Skin of body (tissue), 2 donors: ENCODE results near the gene OR8S1. TPM values are rescaled to one million over a fixed set of nuclear protein-coding genes. Genes with fewer than 3 reads are reported as not detected.
"Not testable (repeated sequence)": the region's sequence is repeated elsewhere in the genome, so short reads cannot be mapped to it uniquely, and the experiment has no call there.

ENCODE experiments used
- DNase-seq: peaks from one replicate; lab custom pipeline; 2025; lab: John Stamatoyannopoulos, UW
- total RNA-seq: library from RNA; depleted of rRNA; stranded (reverse); fragments of >200 nt; gene quantifications from one replicate; pipeline ENCODE4 v1.2.3, GENCODE V29; 2014

Gene OR8S1, protein sequence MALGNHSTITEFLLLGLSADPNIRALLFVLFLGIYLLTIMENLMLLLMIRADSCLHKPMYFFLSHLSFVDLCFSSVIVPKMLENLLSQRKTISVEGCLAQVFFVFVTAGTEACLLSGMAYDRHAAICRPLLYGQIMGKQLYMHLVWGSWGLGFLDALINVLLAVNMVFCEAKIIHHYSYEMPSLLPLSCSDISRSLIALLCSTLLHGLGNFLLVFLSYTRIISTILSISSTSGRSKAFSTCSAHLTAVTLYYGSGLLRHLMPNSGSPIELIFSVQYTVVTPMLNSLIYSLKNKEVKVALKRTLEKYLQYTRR
- not detected for total RNA-seq

DNA sequence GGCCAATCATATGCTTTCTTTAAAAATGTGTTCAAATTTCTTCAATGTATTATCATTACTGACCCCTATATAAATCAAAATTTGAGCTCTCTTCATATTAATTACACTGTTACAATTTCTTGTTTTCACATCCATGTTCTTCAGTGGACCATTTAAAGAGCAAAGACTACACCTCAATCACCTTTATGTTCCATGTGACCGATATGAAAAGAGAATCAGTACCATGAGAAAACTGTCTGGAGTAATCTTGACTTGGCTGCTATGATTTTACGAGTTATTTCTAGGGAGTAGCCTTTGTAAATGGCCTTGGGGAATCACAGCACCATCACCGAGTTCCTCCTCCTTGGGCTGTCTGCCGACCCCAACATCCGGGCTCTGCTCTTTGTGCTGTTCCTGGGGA, at the start of gene OR8S1:
Gene OR8S1 (plus strand): TSS at position 301 of the 400 bp plus-strand sequence. CDS start 0 bp downstream, at position 301.
- DNase-seq = no peak

DNA sequence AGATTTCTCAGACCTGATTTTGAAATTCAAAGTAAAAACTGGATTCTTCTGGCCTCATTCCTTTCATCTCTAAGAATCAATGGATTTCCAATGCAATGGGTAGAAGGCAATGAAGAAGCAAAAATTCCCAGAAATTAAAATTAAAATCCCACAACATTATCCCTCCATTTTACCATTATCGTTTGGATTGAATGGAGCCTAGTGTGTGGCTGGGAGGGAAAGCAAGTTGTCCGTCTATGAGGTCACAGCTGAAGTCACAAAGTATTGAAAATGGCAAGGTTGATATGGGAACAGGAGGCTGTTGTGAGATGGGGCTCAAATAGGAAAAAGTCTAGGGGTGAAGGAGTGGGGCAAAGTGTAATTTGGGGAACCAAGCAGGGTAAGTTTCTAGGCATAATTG, 43.2 kb upstream of the OR8S1 start, which contains the start of gene C12orf54:
Gene C12orf54 (plus strand): TSS at position 301 of the 400 bp plus-strand sequence. CDS start 799 bp downstream, outside the sequence.
- no peak for DNase-seq

DNA sequence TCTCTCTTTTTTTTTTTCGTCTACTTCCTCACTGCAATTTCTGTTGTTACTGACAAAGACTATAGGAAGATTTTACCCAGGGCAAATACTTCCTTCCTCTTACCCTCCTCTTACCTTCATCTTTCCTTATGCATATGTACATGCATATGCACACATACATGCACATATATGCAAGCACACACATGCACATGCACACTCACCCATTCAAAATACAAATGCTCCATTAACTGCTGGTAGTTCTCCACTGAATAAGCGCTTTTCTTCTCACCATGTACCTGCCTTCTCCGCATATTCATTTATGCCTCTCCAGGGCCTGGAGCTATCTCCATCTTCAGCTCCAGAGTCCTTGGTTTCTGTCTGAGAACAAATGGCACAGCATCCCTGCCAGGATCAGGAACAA, 42.5 kb upstream of the OR8S1 start:
- DNase-seq = no peak

DNA sequence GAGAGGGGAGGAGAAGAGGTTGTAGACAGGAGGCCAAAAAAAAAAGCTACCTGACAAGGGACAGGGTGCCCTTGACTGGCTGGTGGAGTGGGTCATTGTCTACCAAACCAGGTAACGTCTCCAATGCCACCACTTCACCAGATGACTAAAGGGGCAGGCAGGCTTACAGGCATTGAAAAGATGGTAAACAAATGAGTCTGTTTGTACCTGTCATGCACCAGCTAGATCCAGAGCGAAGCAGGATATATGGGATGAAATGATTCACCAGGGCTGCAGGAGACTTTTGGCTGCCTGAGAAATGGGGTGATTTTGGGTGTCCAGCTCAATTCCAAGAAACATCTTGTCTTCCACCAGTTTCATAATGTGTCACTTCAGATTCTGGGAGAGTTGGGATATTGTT, 39.2 kb upstream of the OR8S1 start:
- no peak for DNase-seq

DNA sequence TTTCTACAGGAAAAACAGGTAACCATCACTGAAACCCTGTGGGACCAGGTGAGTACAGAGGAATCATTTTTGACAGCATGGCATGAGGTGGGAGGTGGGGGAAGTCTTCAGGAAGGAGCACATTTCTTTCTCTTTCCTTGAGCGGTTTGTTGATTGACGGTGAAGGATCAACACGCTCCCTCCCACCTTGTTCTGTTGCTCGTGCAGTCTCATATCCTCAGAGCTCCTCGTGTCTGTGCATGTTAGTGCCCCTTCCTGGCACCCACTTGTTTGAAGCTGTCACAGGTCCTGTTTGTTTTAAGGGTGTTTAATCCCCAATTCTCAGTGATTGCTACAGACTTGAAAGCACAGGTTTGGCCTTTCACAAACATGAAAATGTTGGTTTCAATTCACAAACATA, 38.8 kb upstream of the OR8S1 start:
- no peak for DNase-seq

DNA sequence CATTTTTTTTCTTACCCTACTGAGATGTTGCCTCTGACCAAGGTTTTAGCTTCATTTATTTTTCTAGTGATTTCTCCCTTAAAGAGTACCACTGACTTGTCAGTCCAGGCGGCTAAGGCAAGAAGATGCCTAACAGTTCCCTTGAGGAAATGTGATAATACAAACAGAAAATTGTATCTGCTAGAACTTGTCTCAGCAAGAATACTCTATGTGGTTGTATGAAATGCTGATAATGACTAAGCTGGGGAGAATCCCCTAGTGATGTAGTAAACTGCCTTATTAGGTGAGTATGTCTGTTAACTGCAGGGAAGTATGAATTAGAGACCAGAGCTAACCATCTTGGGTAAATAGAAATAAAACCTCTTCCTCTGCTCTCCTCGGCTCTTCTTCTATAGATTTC, 36.4 kb upstream of the OR8S1 start:
- no peak for DNase-seq

DNA sequence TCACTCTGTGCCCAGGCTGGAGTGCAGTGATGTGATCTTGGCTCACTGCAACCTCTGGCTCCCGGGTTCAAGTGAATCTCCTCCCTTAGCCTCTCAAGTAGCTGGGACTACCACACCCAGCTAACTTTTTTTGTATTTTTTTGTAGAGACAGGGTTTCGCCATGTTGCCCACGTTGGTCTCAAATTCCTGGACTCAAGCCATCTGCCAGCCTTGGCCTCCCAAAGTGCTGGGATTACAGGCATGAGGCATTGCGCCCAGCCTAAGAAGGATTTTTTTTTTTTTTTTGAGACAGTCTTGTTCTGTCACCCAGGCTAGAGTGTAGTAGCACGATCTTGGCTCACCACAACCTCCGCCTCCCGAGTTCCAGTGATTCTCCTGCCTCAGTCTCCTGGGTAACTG, 36.0 kb upstream of the OR8S1 start:
- DNase-seq = not testable (repeated sequence)

DNA sequence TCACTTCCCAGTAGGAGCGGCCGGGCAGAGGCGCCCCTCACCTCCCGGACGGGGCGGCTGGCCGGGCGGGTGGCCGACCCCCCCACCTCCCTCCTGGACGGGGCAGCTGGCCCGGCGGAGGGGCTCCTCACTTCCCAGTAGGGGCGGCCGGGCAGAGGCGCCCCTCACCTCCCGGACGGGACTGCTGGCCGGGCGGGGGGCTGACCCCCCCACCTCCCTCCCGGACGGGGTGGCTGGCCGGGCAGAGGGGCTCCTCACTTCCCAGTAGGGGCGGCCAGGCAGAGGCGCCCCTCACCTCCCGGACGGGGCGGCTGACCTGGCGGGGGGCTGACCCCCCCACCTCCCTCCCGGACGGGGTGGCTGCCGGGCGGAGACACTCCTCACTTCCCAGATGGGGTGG, 25.2 kb upstream of the OR8S1 start:
- not testable (repeated sequence) for DNase-seq

DNA sequence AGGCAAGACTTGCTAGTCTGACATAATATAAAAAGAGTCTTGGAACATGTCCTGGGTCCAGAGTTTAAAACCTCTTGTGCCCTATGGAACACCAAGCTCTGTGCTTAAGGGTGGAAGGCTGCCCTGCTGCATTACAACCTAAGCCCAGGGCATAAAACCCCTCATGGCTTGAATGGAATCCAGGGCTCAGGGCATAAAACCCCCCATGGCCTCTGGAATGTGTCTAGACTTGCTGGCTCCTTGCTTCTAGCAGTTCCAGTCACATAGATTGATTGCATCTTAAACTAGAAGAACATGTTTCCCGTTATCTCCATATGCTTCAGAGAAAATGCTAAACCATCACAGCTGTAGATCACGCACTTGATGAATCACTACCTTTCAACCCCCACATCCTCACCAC, 18.6 kb upstream of the OR8S1 start:
- DNase-seq = not testable (repeated sequence)

DNA sequence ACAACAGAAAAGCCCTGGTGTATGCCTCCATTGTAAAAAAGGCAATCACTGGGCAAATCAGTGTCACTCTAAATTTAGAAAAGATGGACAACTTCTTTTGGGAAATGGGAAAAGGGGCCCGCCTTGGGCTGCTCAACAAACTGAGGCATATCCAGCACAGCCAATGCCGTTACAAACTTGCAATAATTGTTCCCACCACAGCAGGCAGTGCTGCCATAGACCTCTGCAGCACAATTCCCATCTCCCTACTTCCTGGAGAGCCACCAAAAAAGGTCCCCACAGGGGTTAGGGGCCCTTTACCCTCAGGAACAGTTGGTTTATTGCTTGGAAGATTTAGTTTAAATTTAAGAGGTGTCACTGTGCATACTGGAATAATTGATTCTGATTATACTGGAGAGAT, 16.4 kb upstream of the OR8S1 start:
- no peak for DNase-seq

DNA sequence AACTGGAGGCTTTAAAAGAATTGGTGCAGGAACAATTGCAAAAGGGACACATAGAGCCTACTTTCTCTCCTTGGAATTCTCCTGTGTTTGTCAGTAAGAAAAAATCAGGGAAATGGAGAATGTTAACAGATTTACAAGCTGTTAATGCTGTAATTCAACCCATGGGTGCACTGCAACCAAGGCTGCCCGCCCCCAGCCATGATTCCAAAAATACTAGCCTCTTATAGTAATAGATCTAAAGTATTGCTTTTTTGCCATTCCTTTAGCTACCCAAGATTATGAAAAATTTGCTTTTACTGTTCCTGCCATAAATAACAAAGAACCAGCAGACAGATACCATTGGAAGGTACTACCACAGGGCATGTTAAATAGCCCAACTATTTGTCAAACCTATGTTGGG, 15.3 kb upstream of the OR8S1 start:
- DNase-seq = no peak

DNA sequence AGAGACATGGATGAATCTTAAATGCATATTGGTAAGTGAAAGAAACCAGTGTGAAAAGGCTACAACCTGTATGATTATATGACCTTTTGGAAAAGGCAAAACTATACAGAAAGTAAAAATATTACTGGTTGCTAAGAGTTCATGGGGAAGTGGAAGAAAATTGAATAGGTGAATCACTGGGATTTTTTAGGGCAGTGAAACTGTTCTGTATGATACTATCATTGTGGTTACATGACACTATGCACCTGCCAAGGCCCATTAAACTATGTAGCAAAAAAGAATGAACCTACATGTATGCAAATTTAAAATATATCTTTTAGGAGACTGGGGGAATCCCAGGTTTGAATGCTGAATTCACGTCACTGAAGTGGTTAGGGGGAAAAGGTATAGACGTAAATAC, 12.6 kb upstream of the OR8S1 start:
- DNase-seq = no peak

DNA sequence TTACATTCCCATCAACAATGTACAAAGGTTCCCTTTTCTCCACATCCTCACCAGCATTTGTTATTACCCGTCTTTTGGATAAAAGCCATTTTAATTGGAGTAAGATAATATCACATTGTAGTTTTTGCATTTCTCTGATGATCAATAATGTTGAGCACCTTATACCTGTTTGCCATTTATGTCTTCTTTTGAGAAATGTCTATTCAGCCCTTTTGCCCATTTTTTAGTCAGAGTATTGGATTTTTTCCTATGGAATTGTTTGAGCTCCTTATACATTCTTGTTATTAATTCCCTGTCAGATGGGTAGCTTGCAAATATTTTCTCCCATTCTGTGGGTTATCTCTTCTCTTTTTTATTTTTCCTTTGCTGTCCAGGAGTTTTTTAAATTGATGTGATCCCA, 10.7 kb upstream of the OR8S1 start:
- no peak for DNase-seq

DNA sequence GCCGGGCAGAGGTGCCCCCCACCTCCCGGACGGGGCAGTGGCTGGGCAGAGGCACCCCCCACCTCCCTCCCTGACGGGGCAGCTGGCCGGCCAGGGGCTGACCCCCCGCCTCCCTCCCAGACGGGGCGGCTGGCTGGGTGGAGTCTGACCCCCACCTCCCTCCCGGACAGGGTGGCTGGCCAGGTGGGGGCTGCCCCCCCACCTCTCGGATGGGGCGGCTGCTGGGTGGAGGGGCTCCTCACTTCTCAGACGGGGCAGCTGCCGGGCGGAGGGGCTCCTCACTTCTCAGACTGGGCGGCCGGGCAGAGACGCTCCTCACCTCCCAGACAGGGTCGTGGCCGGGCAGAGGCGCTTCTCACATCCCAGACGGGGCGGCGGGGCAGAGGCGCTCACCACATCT, 5.1 kb upstream of the OR8S1 start:
- not testable (repeated sequence) for DNase-seq

DNA sequence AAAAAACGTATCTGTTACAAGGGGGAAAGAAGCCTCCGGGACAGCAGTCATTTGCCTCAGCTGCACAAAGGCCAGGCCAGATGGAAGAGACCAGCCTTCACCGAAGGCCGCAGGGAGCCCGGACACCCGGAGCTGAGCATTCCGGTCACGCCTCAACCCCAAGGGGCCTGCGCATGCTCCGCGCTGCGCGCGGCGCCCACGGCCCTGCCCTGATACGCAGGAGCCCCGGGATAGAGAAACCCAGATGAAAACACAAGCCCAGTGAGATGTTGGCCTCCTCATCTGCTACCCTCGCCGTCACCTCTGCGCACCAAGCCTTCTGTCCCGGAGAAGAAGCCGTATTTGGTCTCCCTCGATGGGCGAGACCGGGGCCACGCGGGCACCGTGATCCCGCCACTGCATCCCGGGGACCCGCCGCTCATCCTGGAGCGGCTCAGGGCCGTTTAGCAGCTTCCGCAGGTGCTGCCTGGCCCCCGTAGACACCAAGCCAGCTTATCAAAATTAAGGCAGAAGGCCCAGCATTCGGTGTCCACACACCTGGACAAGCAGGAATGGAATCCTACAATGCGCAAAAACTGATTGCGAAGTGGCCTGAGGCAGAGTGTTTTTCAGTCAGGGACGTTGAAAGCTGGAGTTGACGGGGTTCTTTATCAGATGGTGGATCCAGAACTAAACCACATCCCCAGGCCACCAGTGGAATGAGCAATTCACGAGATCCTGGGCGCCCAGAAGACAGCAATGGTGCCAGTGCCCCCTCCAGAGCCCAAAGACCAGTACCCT, 2.6 kb downstream of the OR8S1 start:
- DNase-seq = no peak

DNA sequence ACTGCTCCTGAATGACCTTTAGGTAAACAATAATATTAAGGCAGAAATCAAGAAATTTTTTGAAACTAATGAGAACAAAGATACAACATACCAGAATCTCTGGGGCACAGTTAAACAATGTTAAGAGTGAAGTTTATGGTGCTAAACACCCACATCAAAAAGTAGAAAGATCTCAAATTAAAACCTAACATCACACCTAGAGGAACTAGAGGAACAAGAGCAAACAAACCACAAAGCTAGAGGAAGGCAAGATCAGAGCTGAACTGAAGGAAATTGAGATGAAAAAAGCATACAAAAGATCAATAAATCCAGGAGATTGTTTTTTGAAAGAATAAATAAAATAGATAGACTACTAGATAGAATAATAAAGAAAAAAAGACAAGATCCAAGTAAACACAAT, 7.2 kb downstream of the OR8S1 start:
- DNase-seq = no peak

DNA sequence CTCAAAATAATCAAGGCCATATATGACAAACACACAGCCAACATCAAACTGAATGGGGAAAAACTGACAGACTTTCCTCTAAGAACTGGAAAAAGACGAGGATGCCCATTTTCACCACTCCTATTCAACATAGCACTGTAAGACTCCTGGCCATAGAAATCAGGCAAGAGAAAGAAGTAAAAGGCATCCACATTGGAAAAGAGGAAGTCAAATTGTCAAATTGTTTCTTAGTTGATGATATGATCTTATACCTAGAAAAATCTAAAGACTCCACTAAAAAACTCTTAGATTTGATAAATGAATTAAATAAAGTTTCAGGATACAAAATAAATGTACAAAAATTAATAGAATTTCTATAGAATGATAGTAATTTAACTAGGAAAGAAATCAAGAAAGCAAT, 11.2 kb downstream of the OR8S1 start:
- DNase-seq = no peak

DNA sequence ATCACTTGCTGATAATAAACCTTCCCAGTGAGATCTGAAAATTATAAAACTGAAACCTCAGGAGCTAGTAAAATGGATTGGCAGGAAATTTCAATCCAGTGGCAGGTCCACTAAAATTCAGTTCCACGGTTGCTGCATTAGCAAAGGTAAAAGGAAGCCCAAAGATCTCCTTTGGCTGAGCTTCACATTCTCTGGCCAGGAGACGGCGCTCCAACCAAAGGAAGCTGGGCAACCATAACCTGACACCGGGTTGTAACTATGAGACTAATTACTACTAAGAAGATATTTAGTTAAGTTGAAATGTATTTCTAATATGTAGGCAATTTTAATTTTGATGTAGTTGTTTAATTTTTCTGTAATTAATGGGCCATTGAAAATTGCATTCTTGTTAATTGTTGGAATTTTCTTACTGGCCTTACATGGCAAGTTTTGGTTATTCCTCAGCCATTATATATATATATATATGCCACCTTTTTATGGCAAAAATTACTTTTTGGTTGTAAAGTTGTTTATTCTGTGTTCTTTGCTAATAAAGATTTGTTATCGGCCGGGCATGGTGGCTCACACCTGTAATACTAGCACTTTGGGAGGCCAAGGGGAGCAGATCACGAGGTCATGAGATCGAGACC, 17.0 kb downstream of the OR8S1 start:
- no peak for DNase-seq

DNA sequence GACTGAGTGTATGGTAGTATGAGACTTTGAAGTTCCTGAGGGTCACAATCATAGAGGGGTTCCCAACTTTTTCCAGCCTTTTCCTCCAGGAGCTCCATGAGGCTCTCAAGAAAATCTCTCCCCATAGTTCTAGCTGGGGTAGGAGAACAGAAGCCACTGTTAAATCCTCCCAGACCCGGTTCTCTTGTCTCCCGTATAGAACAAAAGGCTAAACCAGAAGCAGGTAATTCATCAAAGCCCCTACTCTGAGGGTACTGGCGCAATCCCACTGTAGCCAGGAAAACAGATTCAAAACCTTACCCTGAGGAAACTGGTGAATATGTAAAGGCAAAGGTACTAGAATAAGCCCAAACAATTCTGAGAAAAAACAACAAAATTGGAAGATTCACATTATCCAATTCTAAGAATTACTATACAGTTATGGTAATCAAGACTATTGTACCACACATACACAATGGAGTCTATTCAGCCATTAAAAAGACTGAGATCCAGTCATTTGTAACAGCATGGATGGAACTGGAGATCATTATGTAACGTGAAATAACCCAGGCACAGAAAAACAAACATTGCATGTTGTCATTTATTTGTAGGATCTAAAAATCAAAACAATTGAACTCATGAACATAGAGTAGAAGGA, 20.5 kb downstream of the OR8S1 start:
- no peak for DNase-seq

DNA sequence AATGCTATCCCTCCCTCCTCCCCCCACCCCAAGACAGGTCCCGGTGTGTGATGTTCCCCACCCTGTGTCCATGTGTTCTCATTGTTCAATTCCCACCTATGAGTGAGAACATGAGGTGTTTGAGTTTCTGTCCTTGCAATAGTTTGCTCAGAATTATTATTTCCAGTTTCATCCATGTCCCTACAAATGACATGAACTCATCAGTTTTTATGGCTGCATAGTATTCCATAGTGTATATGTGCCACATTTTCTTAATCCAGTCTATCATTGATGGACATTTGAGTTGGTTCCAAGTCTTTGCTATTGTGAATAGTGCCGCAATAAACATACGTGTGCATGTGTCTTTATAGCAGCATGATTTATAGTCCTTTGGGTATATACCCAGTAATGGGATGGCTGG, 21.6 kb downstream of the OR8S1 start:
- DNase-seq = not testable (repeated sequence)

DNA sequence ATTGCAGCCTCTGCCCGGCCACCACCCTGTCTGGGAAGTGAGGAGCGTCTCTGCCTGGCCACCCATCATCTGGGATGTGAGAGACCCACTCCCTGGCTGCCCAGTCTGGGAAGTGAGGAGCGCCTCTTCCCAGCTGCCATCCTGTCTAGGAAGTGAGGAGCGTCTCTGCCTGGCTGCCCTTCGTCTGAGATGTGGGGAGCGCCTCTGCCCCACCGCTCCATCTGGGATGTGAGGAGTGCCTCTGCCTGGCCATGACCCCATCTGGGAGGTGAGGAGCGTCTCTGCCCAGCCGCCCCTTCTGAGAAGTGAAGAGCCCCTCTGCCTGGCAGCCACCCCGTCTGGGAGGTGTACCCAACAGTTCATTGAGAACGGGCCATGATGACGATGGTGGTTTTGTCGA, 26.2 kb downstream of the OR8S1 start:
- not testable (repeated sequence) for DNase-seq
